GM12878 (cell line): ENCODE measurements around the gene MED13L. TPM values are rescaled to one million over a fixed set of nuclear protein-coding genes. Genes with fewer than 3 reads are reported as not detected.
"Not testable (repeated sequence)": the region's sequence is repeated elsewhere in the genome, so short reads cannot be mapped to it uniquely, and the experiment has no call there.

Experiments used
- ATAC-seq: fragments of 200-7000 bp; cut with Tn5 transposase; 3 replicates; pipeline ENCODE4 v1.9.1; 2020; ENCODE audit warnings: mild to moderate bottlenecking, moderate library complexity
- BruUV-seq: library from RNA; stranded (reverse); fragments of 400-500 nt; replicated peaks from 2 replicates; lab custom pipeline; 2021; lab: Mats Ljungman, UMichigan
- CTCF ChIA-PET: fragments of 300-600 bp; sonication (Branson Sonifier 250); formaldehyde crosslinking; extraction: SDS; loops from one replicate; lab custom pipeline; 2021; ENCODE audit warnings: inconsistent platforms; lab: Yijun Ruan, JAX
- POLR2A ChIA-PET: fragments of 350-600 bp; formaldehyde crosslinking; extraction: SDS; loops from one replicate; lab custom pipeline; 2021; ENCODE audit warnings: inconsistent platforms; lab: Charles Lee
- RAD21 ChIA-PET: fragments of 300-600 bp; sonication (Branson Sonifier 250); formaldehyde crosslinking; loops from one replicate; lab custom pipeline; 2023; ENCODE audit warnings: antibody characterized with exemption; ENCODE audit not compliant: unreplicated experiment; lab: Charles Lee
- SMC1A ChIA-PET: fragments of 300-600 bp; sonication (Branson Sonifier 250); formaldehyde crosslinking; loops from one replicate; lab custom pipeline; 2023; ENCODE audit not compliant: unreplicated experiment, uncharacterized antibody; lab: Charles Lee
- DNase-seq: peaks from one replicate; pipeline ENCODE4 v3.0.0-alpha.2; 2011; ENCODE audit warnings: low read depth, low spot score
- FAIRE-seq: peaks from 3 replicates; lab custom pipeline; 2011; peaks lifted over from hg19 to GRCh38; lab: Jason Lieb, UNC
- H2AFZ ChIP-seq: 2 replicates; pipeline ENCODE4 v1.6.0; 2011; ENCODE audit warnings: low read depth, low read length, control low read depth; ENCODE audit not compliant: control insufficient read depth
- H3K27ac ChIP-seq: 2 replicates; pipeline ENCODE4 v1.5.1; 2011; ENCODE audit warnings: control low read depth; ENCODE audit not compliant: control insufficient read depth, insufficient read depth
- H3K27me3 ChIP-seq, 2 experiments: replicated peaks in 1 of 2; 2 replicates each; pipeline versions ENCODE4 v1.6.0 to v1.6.1; 2011; ENCODE audit warnings: low read length in 1 of 2; ENCODE audit not compliant: control insufficient read depth in 2 of 2, insufficient read depth in 2 of 2
- H3K36me3 ChIP-seq, 2 experiments: 2 replicates each; pipeline ENCODE4 v1.5.1; 2011; ENCODE audit warnings: low read length in 1 of 2; ENCODE audit not compliant: control insufficient read depth in 2 of 2, insufficient read depth in 2 of 2
- H3K4me1 ChIP-seq: 2 replicates; pipeline ENCODE4 v1.6.1; 2011; ENCODE audit warnings: mild to moderate bottlenecking, low read length, moderate library complexity, mixed read lengths; ENCODE audit not compliant: control insufficient read depth, insufficient read depth
- H3K4me2 ChIP-seq: 2 replicates; pipeline ENCODE4 v1.6.0; 2011; ENCODE audit warnings: control low read depth; ENCODE audit not compliant: control insufficient read depth, insufficient read depth
- H3K4me3 ChIP-seq: fragments of 200-600 bp; sonication (generic); 2 replicates; pipeline ENCODE4 v1.5.1; 2016
- H3K79me2 ChIP-seq: 2 replicates; pipeline ENCODE4 v1.6.0; 2011; ENCODE audit warnings: low read length; ENCODE audit not compliant: control insufficient read depth, insufficient read depth
- H3K9ac ChIP-seq: 2 replicates; pipeline ENCODE4 v1.8.0; 2011; ENCODE audit warnings: low read length, control low read depth, mixed read lengths; ENCODE audit not compliant: control insufficient read depth, insufficient read depth
- H3K9me3 ChIP-seq: replicated peaks from 3 replicates; pipeline ENCODE4 v1.5.1; 2011; ENCODE audit warnings: mild to moderate bottlenecking, low read length; ENCODE audit not compliant: control insufficient read depth, insufficient read depth
- H4K20me1 ChIP-seq: 2 replicates; pipeline ENCODE4 v1.6.0; 2011; ENCODE audit not compliant: control insufficient read depth, insufficient read depth
- CEBPZ ChIP-seq: fragments of 150-350 bp; IDR thresholded peaks from 2 replicates; pipeline ENCODE4 v1.6.1; 2016; ENCODE audit warnings: low read depth, low read length
- EZH2 ChIP-seq: IDR thresholded peaks from 2 replicates; pipeline ENCODE4 v1.6.1; 2012; ENCODE audit warnings: low read depth, mild to moderate bottlenecking, control low read depth, inconsistent platforms, low read length, borderline replicate concordance; ENCODE audit not compliant: control insufficient read depth
- FOXM1 ChIP-seq: IDR thresholded peaks from 2 replicates; pipeline ENCODE4 v1.6.1; 2012; ENCODE audit warnings: low read depth, mild to moderate bottlenecking, inconsistent platforms, low read length, moderate library complexity
- MEF2B ChIP-seq: fragments of 450-650 bp; IDR thresholded peaks from 2 replicates; pipeline ENCODE4 v1.6.1; 2018; ENCODE audit warnings: mild to moderate bottlenecking, moderate library complexity; ENCODE audit not compliant: partially characterized antibody, poor library complexity, severe bottlenecking
- POU2F2 ChIP-seq: IDR thresholded peaks from 3 replicates; pipeline ENCODE4 v1.6.1; 2011; ENCODE audit warnings: low read depth, mild to moderate bottlenecking, low read length, borderline replicate concordance
- TAF1 ChIP-seq: IDR thresholded peaks from 2 replicates; pipeline ENCODE4 v1.6.1; 2011; ENCODE audit warnings: mild to moderate bottlenecking, low read depth, low read length, borderline replicate concordance
- WGBS: methylation state at CpG from one replicate; pipeline ENCODE4 v1.1.6; 2016; ENCODE audit warnings: low lambda C conversion rate; ENCODE audit not compliant: insufficient replicate concordance, insufficient coverage; ENCODE audit errors: missing lambda C conversion rate; 5-methylcytosine and 5-hydroxymethylcytosine counted together
- in situ Hi-C: fragments of 300-500 bp; cut with MboI; formaldehyde crosslinking; loops from 9 replicates; pipeline ENCODE4 v1.14.3; 2018; ENCODE audit warnings: mixed read lengths
- intact Hi-C: fragments of 100-400 bp; cut with micrococcal nuclease; formaldehyde crosslinking; loops from one replicate; pipeline ENCODE4 v1.14.2; 2022; ENCODE audit not compliant: unreplicated experiment
- polyA plus RNA-seq, 11 experiments: library from polyadenylated mRNA; depleted of rRNA in 4 of 11; unstranded in 6 of 11; stranded (reverse) in 5 of 11; fragments of >200 nt; fragmentation: Nextera tagmentation in 4 of 11; fragmentation: Illumina TruSeq in 1 of 11; extraction: Ambion mirVana in 4 of 11; extraction: Trizol in 1 of 11; gene quantifications; 1 replicate in 1 of 11; 2 replicates in 10 of 11; pipeline versions ENCODE4 v1.2.1 to v1.2.3, GENCODE V29; 2011 to 2016; ENCODE audit warnings: inconsistent platforms in 2 of 11, missing spikeins in 2 of 11, low read depth in 1 of 11
- total RNA-seq, 4 experiments: library from RNA; depleted of rRNA in 3 of 4; stranded (reverse); fragments of >200 nt in 3 of 4; fragmentation: Illumina TruSeq in 1 of 4; extraction: Trizol in 1 of 4; gene quantifications; 2 replicates each; pipeline versions ENCODE4 v1.2.1 to v1.2.3, GENCODE V29; 2013 to 2021
- TF ChIP-seq, protein P1 (sequence below): IDR thresholded peaks from 2 replicates; pipeline ENCODE4 v1.6.1; 2012; ENCODE audit warnings: improper control_type of control experiment, low read depth, low read length; ENCODE audit not compliant: insufficient replicate concordance

The MED13L gene
- total and polyA plus RNA-seq, 10 of the 15 experiments (the other 5 are each of a cell fraction or from before 2014, with no cell fraction given): 3.7 to 30.1 (median 9.1) TPM

- Histone ChIP-seq H3K4me2 (peak overlapping the region; percentile 30), H3K27ac (no peak overlapping the region), H3K36me3 (no peaks in the 10 kb centered on the region), H4K20me1 (no peaks in the 10 kb centered on the region), H3K9ac (no peak overlapping the region), H3K4me3 (no peak overlapping the region), H3K4me1 (peaks cover 9% of the 10 kb centered on the region; the same call in 1 of the 2 replicates), H3K27me3 (no peaks in the 10 kb centered on the region), H3K79me2 (no peaks in the 10 kb centered on the region), H2AFZ (peak overlapping the region; percentile 31; the same call in 1 of the 2 replicates), H3K9me3 (no peaks in the 10 kb centered on the region)
- in situ Hi-C loops: no loop called here
- DNase-seq (no peak), ATAC-seq (peak; percentile 39; the same call in 1 of the 3 replicates), FAIRE-seq (no peak)
- ChIA-PET CTCF (interaction anchor here (1.5 kb wide), 1 partner anchor 10 kb away, joined by 3 read pairs; no protein-coding TSS in a partner anchor), POLR2A (no interaction called here), SMC1A (interaction anchor here (0.7 to 1.2 kb wide), 2 partner anchors 8 to 9 kb away, joined by 3 read pairs; no protein-coding TSS in a partner anchor), RAD21 (no interaction called here)
- no peak for TF ChIP-seq CEBPZ
- no peak for TF ChIP-seq MEF2B
- TF ChIP-seq, protein P1, sequence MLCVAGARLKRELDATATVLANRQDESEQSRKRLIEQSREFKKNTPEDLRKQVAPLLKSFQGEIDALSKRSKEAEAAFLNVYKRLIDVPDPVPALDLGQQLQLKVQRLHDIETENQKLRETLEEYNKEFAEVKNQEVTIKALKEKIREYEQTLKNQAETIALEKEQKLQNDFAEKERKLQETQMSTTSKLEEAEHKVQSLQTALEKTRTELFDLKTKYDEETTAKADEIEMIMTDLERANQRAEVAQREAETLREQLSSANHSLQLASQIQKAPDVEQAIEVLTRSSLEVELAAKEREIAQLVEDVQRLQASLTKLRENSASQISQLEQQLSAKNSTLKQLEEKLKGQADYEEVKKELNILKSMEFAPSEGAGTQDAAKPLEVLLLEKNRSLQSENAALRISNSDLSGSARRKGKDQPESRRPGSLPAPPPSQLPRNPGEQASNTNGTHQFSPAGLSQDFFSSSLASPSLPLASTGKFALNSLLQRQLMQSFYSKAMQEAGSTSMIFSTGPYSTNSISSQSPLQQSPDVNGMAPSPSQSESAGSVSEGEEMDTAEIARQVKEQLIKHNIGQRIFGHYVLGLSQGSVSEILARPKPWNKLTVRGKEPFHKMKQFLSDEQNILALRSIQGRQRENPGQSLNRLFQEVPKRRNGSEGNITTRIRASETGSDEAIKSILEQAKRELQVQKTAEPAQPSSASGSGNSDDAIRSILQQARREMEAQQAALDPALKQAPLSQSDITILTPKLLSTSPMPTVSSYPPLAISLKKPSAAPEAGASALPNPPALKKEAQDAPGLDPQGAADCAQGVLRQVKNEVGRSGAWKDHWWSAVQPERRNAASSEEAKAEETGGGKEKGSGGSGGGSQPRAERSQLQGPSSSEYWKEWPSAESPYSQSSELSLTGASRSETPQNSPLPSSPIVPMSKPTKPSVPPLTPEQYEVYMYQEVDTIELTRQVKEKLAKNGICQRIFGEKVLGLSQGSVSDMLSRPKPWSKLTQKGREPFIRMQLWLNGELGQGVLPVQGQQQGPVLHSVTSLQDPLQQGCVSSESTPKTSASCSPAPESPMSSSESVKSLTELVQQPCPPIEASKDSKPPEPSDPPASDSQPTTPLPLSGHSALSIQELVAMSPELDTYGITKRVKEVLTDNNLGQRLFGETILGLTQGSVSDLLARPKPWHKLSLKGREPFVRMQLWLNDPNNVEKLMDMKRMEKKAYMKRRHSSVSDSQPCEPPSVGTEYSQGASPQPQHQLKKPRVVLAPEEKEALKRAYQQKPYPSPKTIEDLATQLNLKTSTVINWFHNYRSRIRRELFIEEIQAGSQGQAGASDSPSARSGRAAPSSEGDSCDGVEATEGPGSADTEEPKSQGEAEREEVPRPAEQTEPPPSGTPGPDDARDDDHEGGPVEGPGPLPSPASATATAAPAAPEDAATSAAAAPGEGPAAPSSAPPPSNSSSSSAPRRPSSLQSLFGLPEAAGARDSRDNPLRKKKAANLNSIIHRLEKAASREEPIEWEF: no peak
- no peak for TF ChIP-seq EZH2
- TF ChIP-seq TAF1: no peak
- TF ChIP-seq POU2F2: no peak
- no peak for TF ChIP-seq FOXM1
- WGBS: 31% methylated on average over 2 of the region's 2 CpGs
- intact Hi-C loops: no loop called here
- no TSS peak for BruUV-seq
Observed at GRCh38 chr12:116133149-116133548, 144.3 kb downstream of the MED13L start.

DNA sequence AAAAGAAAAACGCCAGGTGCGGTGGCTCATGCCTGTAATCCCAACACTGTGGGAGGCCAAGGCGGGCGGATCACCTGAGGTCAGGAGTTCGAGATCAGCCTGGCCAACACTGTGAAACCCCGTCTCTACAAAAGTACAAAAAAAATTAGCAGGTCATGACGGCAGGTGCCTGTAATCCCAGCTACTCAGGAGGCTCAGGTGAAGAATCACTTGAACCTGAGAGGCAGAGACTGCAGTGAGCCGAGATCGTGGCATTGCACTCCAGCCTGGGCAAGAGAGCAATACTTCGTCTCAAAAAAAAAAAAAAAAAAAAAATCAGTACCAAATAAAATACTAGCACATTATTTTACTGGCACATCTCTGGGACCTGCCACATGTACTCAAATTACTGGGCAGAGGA is 145.5 kb downstream of the MED13L start:
- H3K36me3 ChIP-seq, H2AFZ ChIP-seq, H4K20me1 ChIP-seq, H3K9ac ChIP-seq, H3K4me2 ChIP-seq, POLR2A ChIA-PET, H3K27ac ChIP-seq, H3K79me2 ChIP-seq, H3K27me3 ChIP-seq, H3K4me1 ChIP-seq, H3K4me3 ChIP-seq, intact Hi-C loops, DNase-seq, H3K9me3 ChIP-seq, SMC1A ChIA-PET, FAIRE-seq, in situ Hi-C loops, ATAC-seq, CTCF ChIA-PET, RAD21 ChIA-PET, BruUV-seq: not testable (repeated sequence)
- WGBS: 89% methylated on average over 9 of the region's 10 CpGs
